ENCODE results near the gene HAS3. TPM values are rescaled to one million over a fixed set of nuclear protein-coding genes. Genes with fewer than 3 reads are reported as not detected.
"Not testable (repeated sequence)": the region's sequence is repeated elsewhere in the genome, so short reads cannot be mapped to it uniquely, and the experiment has no call there.

HAS3 gene
- total and polyA plus RNA-seq, 11 donors = 0.21 to 2.0 (median 0.48) TPM

GRCh38 chr16:69132424-69133252, 27.2 kb downstream of the HAS3 start, which contains the start of the genes CHTF8 and UTP4:
CHTF8 (minus strand) TSS chr16:69132588; CDS start chr16:69121458, 11,130 bp downstream.
UTP4 (plus strand) TSS chr16:69132649; CDS start chr16:69133460, 811 bp downstream.
- peak; percentile 88 to 94 (median 90) for DNase-seq
- intact Hi-C loops (cut with DNase I) = loop anchor here in 1 of 10 donors (10.0 kb wide), 1 partner anchor 598 kb away; the partner anchor contains the start of gene ZFP90
- Histone ChIP-seq H3K27me3 (no peaks in the 10 kb centered on the region), H3K27ac (peak within 1 kb of the TSS; percentile 87 to 96 (median 92)), H3K36me3 (peaks cover 0 to 26% (median 15%) of the 10 kb centered on the region in 9 donors), H3K4me3 (peak within 1 kb of the TSS; percentile 77 to 99 (median 89)), H3K4me1 (peaks cover 0 to 36% (median 19%) of the 10 kb centered on the region in 12 donors), H3K9me3 (no peaks in the 10 kb centered on the region)
- TF ChIP-seq, protein P1, sequence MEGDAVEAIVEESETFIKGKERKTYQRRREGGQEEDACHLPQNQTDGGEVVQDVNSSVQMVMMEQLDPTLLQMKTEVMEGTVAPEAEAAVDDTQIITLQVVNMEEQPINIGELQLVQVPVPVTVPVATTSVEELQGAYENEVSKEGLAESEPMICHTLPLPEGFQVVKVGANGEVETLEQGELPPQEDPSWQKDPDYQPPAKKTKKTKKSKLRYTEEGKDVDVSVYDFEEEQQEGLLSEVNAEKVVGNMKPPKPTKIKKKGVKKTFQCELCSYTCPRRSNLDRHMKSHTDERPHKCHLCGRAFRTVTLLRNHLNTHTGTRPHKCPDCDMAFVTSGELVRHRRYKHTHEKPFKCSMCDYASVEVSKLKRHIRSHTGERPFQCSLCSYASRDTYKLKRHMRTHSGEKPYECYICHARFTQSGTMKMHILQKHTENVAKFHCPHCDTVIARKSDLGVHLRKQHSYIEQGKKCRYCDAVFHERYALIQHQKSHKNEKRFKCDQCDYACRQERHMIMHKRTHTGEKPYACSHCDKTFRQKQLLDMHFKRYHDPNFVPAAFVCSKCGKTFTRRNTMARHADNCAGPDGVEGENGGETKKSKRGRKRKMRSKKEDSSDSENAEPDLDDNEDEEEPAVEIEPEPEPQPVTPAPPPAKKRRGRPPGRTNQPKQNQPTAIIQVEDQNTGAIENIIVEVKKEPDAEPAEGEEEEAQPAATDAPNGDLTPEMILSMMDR (IDR thresholded peaks at IDR 0.05) = no peak
- peak; percentile 62 to 76 for TF ChIP-seq POLR2A (IDR thresholded peaks at IDR 0.05)
- 1 to 2% (median 1%) methylated on average over 51 to 78 of the region's 78 CpGs for WGBS, 4 donors
- ATAC-seq = peak; percentile 90 to 96 (median 94)

DNA sequence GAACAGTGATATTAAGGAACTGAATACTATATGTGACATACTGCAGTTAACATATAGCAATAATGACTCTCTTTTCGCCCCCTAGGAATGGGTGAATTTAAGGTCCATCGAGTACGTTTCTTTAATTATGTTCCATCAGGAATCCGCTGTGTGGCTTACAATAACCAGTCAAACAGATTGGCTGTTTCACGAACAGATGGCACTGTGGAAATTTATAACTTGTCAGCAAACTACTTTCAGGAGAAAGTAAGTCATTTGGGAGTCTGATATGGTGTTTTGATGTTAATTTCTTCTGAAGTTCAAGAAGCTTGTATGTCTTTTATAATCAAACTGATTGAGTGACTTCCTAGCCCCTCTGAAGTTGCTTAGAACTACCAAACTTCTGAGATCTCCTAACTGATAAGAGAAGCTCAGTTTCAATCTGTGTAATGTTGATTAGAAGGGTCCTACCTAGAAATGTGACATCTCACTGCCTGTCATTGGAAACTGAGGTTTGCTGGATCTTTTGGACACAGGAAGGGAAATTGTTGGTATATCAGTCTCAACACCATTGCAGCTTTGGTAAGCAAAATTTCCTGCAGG, 28.0 kb downstream of the HAS3 start:
- TF ChIP-seq, protein P1 (IDR thresholded peaks at IDR 0.05) = no peak
- TF ChIP-seq POLR2A (IDR thresholded peaks at IDR 0.05) = no peak
- 40 to 61% (median 50%) methylated on average over 5 of the region's 5 CpGs for WGBS, 4 donors
- H3K27me3 ChIP-seq = no peaks in the 10 kb centered on the region
- peak overlapping the region in 11 of 12 donors; percentile 77 to 99 (median 89) for H3K4me3 ChIP-seq
- H3K9me3 ChIP-seq = no peaks in the 10 kb centered on the region
- ATAC-seq (no peak), DNase-seq (no peak)
- peak overlapping the region in 1 of 12 donors; percentile 90 for H3K27ac ChIP-seq
- peaks cover 0 to 33% (median 19%) of the 10 kb centered on the region in 12 donors for H3K4me1 ChIP-seq
- intact Hi-C loops (cut with DNase I) = loop anchor here in 1 of 10 donors (10.0 kb wide), 1 partner anchor 599 kb away; the partner anchor contains the start of gene ZFP90
- peaks cover 0 to 29% (median 21%) of the 10 kb centered on the region in 9 donors for H3K36me3 ChIP-seq

DNA sequence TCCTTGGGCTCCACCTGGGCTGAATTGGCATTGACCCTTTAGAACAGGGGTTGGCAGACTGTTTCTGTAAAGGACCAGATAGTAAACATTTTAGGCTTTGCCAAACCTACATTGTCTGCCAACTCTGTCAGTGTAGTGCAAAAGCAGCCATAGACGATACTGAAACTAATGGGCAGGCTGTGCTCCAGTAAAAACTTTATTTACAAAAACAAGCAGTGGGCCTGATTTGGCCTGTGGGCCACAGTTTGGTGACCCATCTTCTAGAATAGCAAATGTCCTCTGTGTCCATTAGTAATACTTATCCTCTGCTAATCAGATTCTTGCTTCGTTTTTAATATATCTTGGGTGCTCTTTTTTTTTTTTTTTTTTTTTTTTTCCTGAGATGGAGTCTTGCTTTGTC, 33.2 kb downstream of the HAS3 start:
- no peak overlapping the region for H3K27ac ChIP-seq
- TF ChIP-seq POLR2A (IDR thresholded peaks at IDR 0.05) = no peak
- TF ChIP-seq, protein P1 (IDR thresholded peaks at IDR 0.05) = no peak
- H3K4me1 ChIP-seq = peaks cover 0 to 7% (median 3%) of the 10 kb centered on the region in 12 donors
- intact Hi-C loops (cut with DNase I) = loop anchor here in 1 of 10 donors (10.0 kb wide), 1 partner anchor 604 kb away; the partner anchor contains the start of gene ZFP90
- ATAC-seq = no peak
- WGBS, 4 donors = 68 to 87% (median 86%) methylated on average over 2 of the region's 2 CpGs
- peaks cover 0 to 75% (median 69%) of the 10 kb centered on the region in 9 donors for H3K36me3 ChIP-seq
- no peaks in the 10 kb centered on the region for H3K9me3 ChIP-seq
- no peak for DNase-seq
- H3K27me3 ChIP-seq = no peaks in the 10 kb centered on the region
- no peak overlapping the region for H3K4me3 ChIP-seq

GRCh38 chr16:69139464-69139863, 34.0 kb downstream of the HAS3 start:
- ATAC-seq, H3K9me3 ChIP-seq, H3K27me3 ChIP-seq, H3K27ac ChIP-seq, DNase-seq, H3K4me3 ChIP-seq, H3K4me1 ChIP-seq: not testable (repeated sequence)
- H3K36me3 ChIP-seq = peaks cover 0 to 83% (median 77%) of the 10 kb centered on the region in 9 donors
- WGBS, 4 donors = 93 to 97% (median 96%) methylated on average over 7 of the region's 7 CpGs
- intact Hi-C loops (cut with DNase I) = loop anchor here in 1 of 10 donors (10.0 kb wide), 1 partner anchor 605 kb away; the partner anchor contains the start of gene ZFP90

Data from heart left ventricle (tissue), 16 donors.